HG02642 (cell line): ENCODE results near the gene POU2F1.

ENCODE experiments used
- ATAC-seq: cut with Tn5 transposase; IDR thresholded peaks from one replicate; pipeline ENCODE4 v1.9.1; 2021; ENCODE audit warnings: mild to moderate bottlenecking; ENCODE audit not compliant: unreplicated experiment, poor library complexity

The POU2F1 gene

GRCh38 chr1:167220537-167221125 is at the start of gene POU2F1:
POU2F1 (plus strand) TSS chr1:167220886; CDS start chr1:167220898, 12 bp downstream.
- peak; percentile 52 for ATAC-seq

GRCh38 chr1:167171286-167171929 is 49.3 kb upstream of the POU2F1 start:
- no peak for ATAC-seq

DNA sequence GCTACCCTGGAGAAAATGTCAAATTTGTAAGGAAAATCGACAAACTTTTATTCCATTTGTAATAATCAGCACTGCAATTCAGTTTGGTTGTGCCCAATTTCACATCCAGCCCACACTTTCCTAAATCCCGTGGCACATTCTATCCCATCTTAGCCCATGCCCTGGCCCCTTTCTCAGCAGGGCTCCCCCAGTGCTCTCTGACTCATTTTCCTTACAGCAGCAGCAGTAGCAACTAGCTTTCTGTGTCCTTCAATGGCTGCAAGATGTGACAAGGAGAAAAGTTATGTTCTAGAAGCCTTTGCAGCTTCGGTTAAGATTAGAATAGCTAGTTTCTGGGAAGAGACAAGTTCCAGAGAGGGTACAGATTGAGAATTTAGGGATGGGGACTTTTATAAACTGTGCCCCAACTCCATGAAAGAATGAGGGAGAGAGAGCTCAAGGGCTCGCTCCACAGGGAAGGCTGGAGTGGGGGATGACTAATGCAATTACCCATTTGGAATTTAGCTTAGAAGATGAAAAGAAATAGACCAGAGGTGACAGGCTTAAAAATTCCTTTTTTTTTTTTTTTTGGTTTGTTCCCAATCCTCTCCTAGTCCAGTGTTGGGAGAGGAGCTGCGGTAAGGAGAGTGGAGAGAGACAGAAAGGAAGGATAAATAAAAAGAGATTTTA is 47.0 kb upstream of the POU2F1 start:
- ATAC-seq: no peak

DNA sequence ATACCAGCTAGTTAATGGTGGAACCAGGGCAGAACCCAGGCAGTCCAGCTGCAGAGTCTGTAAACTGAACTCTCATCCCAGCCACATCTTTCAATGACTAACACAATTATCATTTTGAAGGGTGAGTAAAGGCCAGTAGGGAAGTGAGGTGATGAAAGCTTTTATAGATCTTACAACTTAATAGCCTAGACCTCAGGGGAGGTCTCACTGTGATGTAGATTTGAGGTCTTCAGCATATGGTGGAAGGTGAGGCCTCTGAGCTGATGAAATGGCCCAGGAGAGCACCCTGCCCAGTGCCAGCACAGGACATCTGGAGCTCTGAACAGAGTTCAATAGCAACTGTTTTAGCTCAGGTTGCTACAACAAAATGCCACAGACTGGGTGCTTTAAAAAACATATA is 44.8 kb upstream of the POU2F1 start:
- ATAC-seq: no peak

DNA sequence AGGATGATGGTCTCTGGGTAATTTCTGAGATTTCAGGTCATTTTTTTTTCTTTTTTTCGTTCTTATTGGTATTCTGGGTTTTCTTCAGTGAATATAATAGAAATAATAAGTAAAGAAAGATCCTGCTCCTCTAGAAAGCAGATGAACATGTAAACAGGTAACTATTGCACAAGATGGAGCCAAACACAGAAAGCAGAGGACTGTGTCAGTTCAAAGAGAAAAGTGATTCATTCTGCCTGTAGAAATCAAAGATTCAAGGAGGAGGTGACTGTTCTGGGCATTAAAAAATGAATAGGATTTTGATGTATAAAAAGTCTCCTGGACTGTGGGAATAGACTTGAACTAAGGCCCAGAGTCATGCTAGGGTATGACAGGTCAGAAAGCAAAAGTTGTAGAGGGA is 41.9 kb upstream of the POU2F1 start:
- ATAC-seq: no peak

DNA sequence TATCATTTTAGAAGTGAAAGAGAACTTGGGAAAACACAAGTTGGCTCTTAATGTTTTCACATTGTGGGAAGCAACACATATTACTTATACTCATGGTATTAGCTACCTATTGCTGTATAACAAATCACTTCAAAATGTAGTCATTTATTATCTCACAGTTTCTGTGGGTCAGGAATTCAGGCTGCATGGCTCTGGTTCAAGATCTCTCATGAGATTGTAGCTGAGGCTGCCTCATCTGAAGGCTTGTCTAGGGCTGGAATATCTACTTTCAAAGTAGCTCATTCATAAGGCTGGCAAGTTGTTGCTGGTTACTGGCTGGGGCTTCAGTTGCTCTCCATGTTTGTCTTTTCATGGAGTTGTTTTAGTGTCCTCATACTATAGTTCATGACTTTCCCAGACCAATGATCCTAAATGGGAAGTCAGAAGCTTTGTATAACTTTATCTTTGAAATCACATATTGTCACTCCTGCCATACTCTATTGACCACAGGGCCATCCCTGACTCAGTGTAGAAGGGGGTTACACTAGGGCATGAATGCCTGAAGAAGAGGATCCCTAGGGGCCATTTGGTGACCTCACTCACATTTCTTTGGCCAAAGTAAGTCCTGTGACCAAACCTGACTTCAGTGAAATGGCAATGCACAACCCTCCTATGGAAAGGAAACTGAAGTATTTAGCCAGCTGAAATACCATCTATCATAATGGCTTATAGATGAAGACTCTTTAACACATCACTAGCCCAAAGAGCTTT is 37.9 kb upstream of the POU2F1 start:
- ATAC-seq: no peak

GRCh38 chr1:167184081-167184480 is 36.6 kb upstream of the POU2F1 start:
- no peak for ATAC-seq

GRCh38 chr1:167185062-167185461 is 35.6 kb upstream of the POU2F1 start:
- no peak for ATAC-seq

GRCh38 chr1:167185974-167186657 is 34.6 kb upstream of the POU2F1 start:
- ATAC-seq: no peak

- no peak for ATAC-seq
These were observed 33.9 kb upstream of the POU2F1 start for GRCh38 chr1:167186771-167187170.

- no peak for ATAC-seq
These were observed 29.9 kb upstream of the POU2F1 start for GRCh38 chr1:167190747-167191237.

GRCh38 chr1:167191958-167192357 is 28.7 kb upstream of the POU2F1 start:
- no peak for ATAC-seq

- ATAC-seq: no peak
These were observed 26.5 kb upstream of the POU2F1 start for GRCh38 chr1:167194182-167194581.

DNA sequence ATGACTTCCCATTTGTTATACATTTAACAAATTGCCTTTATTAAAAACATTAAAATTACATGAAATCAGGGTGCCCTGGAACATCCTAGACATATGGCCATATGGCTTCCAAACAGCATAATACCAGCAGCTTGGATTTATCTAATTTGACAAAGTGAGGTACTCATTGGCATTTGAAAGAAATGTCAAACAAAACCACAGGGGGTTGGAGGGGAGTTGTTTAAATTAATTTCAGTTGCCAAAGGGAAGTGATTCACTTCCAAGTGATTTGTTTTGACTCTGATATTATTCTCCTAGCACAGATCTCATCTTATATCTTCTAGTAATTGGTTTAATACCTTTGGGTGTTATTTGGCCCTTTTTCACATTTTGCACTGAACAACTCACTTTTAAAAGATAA is 24.5 kb upstream of the POU2F1 start:
- ATAC-seq: no peak

DNA sequence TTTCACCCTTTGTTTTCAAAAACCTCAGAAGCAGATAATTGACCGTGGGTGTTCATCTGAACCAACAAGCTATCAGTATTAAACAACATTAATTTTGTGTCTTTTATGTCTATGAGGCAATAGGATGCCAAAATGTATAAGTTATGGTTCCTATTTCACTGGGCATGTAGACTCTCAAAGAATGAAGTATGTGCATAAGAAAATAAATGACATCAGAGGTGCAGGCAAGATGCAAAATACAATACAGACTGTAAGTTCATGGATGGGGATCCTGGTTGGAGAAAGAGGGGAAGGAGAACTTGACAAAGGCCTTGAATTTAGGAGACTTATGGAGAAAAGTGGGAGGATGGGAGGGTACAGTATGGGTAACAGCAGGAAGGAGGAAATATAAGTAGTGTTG is 23.4 kb upstream of the POU2F1 start:
- no peak for ATAC-seq

DNA sequence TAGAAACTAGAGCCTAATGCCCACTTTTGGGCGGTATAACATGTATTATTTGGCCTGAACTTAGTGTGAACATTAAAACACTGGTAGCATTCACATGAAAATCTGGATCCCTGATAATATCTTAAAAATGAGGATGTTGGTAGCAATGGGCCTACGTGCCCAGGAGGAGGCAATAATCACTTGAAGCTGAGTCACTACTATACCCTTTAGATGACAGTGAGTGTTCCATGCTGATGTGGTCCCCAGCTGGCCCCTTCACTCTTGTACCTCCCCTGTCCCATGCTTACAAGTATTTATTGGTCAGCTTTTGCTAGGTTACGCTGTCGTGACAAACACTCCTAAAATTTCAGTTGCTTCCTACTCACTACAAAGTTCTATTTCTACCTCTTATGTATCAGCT is 23.0 kb upstream of the POU2F1 start:
- no peak for ATAC-seq

- no peak for ATAC-seq
These were observed 22.1 kb upstream of the POU2F1 start for GRCh38 chr1:167198518-167199133.

DNA sequence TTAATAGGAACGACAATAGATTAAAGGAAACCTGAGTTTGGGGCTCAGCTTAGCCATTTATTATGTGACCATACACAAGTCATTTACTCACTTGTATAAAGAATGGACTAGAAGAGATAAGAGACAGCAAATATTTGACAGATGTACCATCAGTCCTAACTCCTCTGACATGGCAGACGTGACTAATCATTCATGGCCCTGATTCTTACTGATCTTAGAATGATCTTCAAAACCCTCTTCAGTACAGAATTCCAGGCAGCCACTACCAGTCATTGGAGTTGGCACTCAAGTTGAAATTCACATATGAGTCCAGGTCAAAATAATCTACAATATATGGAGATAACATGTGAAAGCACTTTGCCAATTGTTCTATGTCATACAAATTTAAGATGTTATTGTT is 21.0 kb upstream of the POU2F1 start:
- no peak for ATAC-seq

GRCh38 chr1:167200272-167200671 is 20.4 kb upstream of the POU2F1 start:
- ATAC-seq: no peak

DNA sequence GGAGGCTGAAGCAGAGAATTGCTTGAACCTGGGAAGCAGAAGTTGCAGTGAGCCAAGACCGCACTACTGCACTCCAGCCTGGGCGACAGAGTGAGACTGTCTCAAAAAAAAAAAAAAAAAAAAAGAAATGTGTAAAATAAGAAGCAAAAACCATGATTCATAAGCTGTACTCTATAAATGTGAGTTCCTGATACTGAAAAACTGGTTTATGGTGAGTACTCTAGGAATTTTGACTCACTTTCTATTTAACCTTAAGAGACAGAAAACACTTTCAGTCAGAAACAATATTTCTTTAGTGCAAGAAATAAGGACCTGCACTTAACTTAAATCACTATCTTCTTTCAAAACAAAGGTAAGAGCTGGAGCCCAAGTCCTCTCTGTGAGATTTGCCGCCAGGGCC is 19.9 kb upstream of the POU2F1 start:
- ATAC-seq: no peak
